Neural cell (in vitro differentiated cells): ENCODE data around the gene DOCK2. TPM values are rescaled to one million over a fixed set of nuclear protein-coding genes. Genes with fewer than 3 reads are reported as not detected.

Experiments
- H2AFZ ChIP-seq: fragments of 200-600, 300-800 bp; sonication (generic), shearing (Covaris generic); 2 replicates; pipeline ENCODE4 v1.6.0; 2014; ENCODE audit warnings: low read depth, mild to moderate bottlenecking, antibody characterized with exemption, low read length, moderate library complexity
- H3F3A ChIP-seq: fragments of 200-600 bp; shearing (Covaris generic); 2 replicates; pipeline ENCODE4 v1.6.1; 2016; ENCODE audit warnings: mild to moderate bottlenecking, moderate library complexity, mixed read lengths, antibody characterized with exemption, low read length; ENCODE audit not compliant: insufficient read depth, poor library complexity, severe bottlenecking
- H3K27ac ChIP-seq: fragments of 200-600, 300-800 bp; sonication (generic), shearing (Covaris generic); 2 replicates; pipeline ENCODE4 v1.5.1; 2014; ENCODE audit warnings: mild to moderate bottlenecking, low read length, moderate library complexity
- H3K27me3 ChIP-seq: fragments of 300-800, 200-600 bp; sonication (generic), shearing (Covaris generic); 2 replicates; pipeline ENCODE4 v1.6.0; 2014; ENCODE audit warnings: mild to moderate bottlenecking, low read depth, low read length, moderate library complexity; ENCODE audit not compliant: insufficient read depth
- H3K36me3 ChIP-seq: fragments of 300-800, 200-600 bp; sonication (generic), shearing (Covaris generic); 2 replicates; pipeline ENCODE4 v1.5.1; 2014; ENCODE audit warnings: mild to moderate bottlenecking, antibody characterized with exemption, low read length, moderate library complexity; ENCODE audit not compliant: insufficient read depth
- H3K4me2 ChIP-seq: fragments of 300-800, 200-600 bp; sonication (generic), shearing (Covaris generic); 2 replicates; pipeline ENCODE4 v1.6.0; 2014; ENCODE audit warnings: mild to moderate bottlenecking, low read length
- H3K4me3 ChIP-seq: fragments of 300-800, 200-600 bp; sonication (generic), shearing (Covaris generic); 2 replicates; pipeline ENCODE4 v1.5.1; 2014; ENCODE audit warnings: mild to moderate bottlenecking, low read length, moderate library complexity
- H3K79me2 ChIP-seq: fragments of 200-600 bp; shearing (Covaris generic); replicated peaks from 2 replicates; pipeline ENCODE4 v1.6.0; 2014; ENCODE audit warnings: mild to moderate bottlenecking, low read length, moderate library complexity; ENCODE audit not compliant: insufficient read depth
- H3K9ac ChIP-seq: fragments of 300-800, 200-600 bp; sonication (generic), shearing (Covaris generic); 2 replicates; pipeline ENCODE4 v1.6.1; 2016; ENCODE audit warnings: mild to moderate bottlenecking, low read length, mixed read lengths
- H3K9me2 ChIP-seq: fragments of 200-600 bp; shearing (Covaris generic); 2 replicates; pipeline ENCODE4 v1.6.1; 2016; ENCODE audit warnings: mild to moderate bottlenecking, low read length, mixed read lengths; ENCODE audit not compliant: insufficient read depth
- H3K9me3 ChIP-seq: fragments of 200-600, 300-800 bp; sonication (generic), shearing (Covaris generic); 2 replicates; pipeline ENCODE4 v1.6.1; 2016; ENCODE audit warnings: mild to moderate bottlenecking, mixed run types, low read length, moderate library complexity, mixed read lengths
- H4K20me1 ChIP-seq: fragments of 200-600 bp; shearing (Covaris generic); 2 replicates; pipeline ENCODE4 v1.6.1; 2016; ENCODE audit warnings: mild to moderate bottlenecking, mixed run types; ENCODE audit not compliant: insufficient read depth
- CTCF ChIP-seq: fragments of 450-650 bp; IDR thresholded peaks from 2 replicates; pipeline ENCODE4 v1.5.1; 2014; ENCODE audit warnings: antibody characterized with exemption, mild to moderate bottlenecking, moderate library complexity; ENCODE audit not compliant: poor library complexity, severe bottlenecking
- EP300 ChIP-seq: fragments of 450-650 bp; conservative IDR thresholded peaks from 2 replicates; pipeline ENCODE4 v1.6.1; 2014; ENCODE audit warnings: antibody characterized with exemption, mild to moderate bottlenecking, moderate library complexity; ENCODE audit not compliant: poor library complexity, severe bottlenecking
- EZH2 ChIP-seq: fragments of 200-600, 300-800 bp; shearing (Covaris generic), sonication (generic); IDR thresholded peaks from 2 replicates; pipeline ENCODE4 v1.6.1; 2014; ENCODE audit warnings: antibody characterized with exemption, low read length, borderline replicate concordance, mild to moderate bottlenecking; ENCODE audit not compliant: insufficient read depth, poor library complexity, severe bottlenecking
- MXI1 ChIP-seq: fragments of 450-650 bp; conservative IDR thresholded peaks from 2 replicates; pipeline ENCODE4 v1.6.1; 2014; ENCODE audit warnings: antibody characterized with exemption, mild to moderate bottlenecking; ENCODE audit not compliant: poor library complexity, severe bottlenecking
- POLR2AphosphoS5 ChIP-seq: IDR thresholded peaks from 2 replicates; pipeline ENCODE4 v1.6.1; 2012
- RAD21 ChIP-seq: fragments of 450-650 bp; conservative IDR thresholded peaks from 2 replicates; pipeline ENCODE4 v1.6.1; 2014; ENCODE audit warnings: antibody characterized with exemption, mild to moderate bottlenecking, moderate library complexity
- REST ChIP-seq: IDR thresholded peaks from 2 replicates; pipeline ENCODE4 v1.6.1; 2012; ENCODE audit warnings: borderline replicate concordance
- SMC3 ChIP-seq: fragments of 450-650 bp; conservative IDR thresholded peaks from 2 replicates; pipeline ENCODE4 v1.6.1; 2014; ENCODE audit warnings: antibody characterized with exemption, mild to moderate bottlenecking, moderate library complexity; ENCODE audit not compliant: poor library complexity
- TAF1 ChIP-seq: IDR thresholded peaks from 2 replicates; pipeline ENCODE4 v1.6.1; 2012; ENCODE audit warnings: low read depth
- polyA plus RNA-seq: library from polyadenylated mRNA; depleted of rRNA; stranded (reverse); fragments of >200 nt; gene quantifications from 2 replicates; pipeline ENCODE4 v1.2.3, GENCODE V29; 2014

The DOCK2 gene
- polyA plus RNA-seq, 1 donor from 2014 or later: 0.15 TPM

- H4K20me1 ChIP-seq: no peaks in the 10 kb centered on the region
- H3K4me2 ChIP-seq: no peak overlapping the region
- no peaks in the 10 kb centered on the region for H3K9me2 ChIP-seq
- H2AFZ ChIP-seq: no peak overlapping the region
- H3K27ac ChIP-seq: no peak overlapping the region
- H3K9ac ChIP-seq: no peak overlapping the region
- no peak overlapping the region for H3K4me3 ChIP-seq
- H3K27me3 ChIP-seq: no peaks in the 10 kb centered on the region
- no peaks in the 10 kb centered on the region for H3K9me3 ChIP-seq
- no peaks in the 10 kb centered on the region for H3K79me2 ChIP-seq
- H3F3A ChIP-seq: no peaks in the 10 kb centered on the region
- H3K36me3 ChIP-seq: no peaks in the 10 kb centered on the region
- TF ChIP-seq TAF1 (no peak), EP300 (no peak), REST (no peak), POLR2AphosphoS5 (no peak), SMC3 (no peak), RAD21 (no peak), CTCF (no peak), MXI1 (no peak), EZH2 (no peak)
Measured at GRCh38 chr5:170108266-170108785, 471.3 kb downstream of the DOCK2 start.

GRCh38 chr5:170109059-170110031 is 472.3 kb downstream of the DOCK2 start:
- no peaks in the 10 kb centered on the region for H3K36me3 ChIP-seq
- no peak overlapping the region for H2AFZ ChIP-seq
- no peaks in the 10 kb centered on the region for H3K27me3 ChIP-seq
- H3F3A ChIP-seq: no peaks in the 10 kb centered on the region
- no peaks in the 10 kb centered on the region for H4K20me1 ChIP-seq
- H3K27ac ChIP-seq: no peak overlapping the region
- no peak overlapping the region for H3K4me3 ChIP-seq
- no peak overlapping the region for H3K9ac ChIP-seq
- H3K9me3 ChIP-seq: no peaks in the 10 kb centered on the region
- no peaks in the 10 kb centered on the region for H3K79me2 ChIP-seq
- no peaks in the 10 kb centered on the region for H3K9me2 ChIP-seq
- TF ChIP-seq POLR2AphosphoS5 (no peak), SMC3 (no peak), REST (no peak)
- no peak overlapping the region for H3K4me2 ChIP-seq
